H4 (cell line): ENCODE results near the gene CLDN15. TPM values are rescaled to one million over a fixed set of nuclear protein-coding genes. Genes with fewer than 3 reads are reported as not detected.
"Not testable (repeated sequence)": the region's sequence is repeated elsewhere in the genome, so short reads cannot be mapped to it uniquely, and the experiment has no call there.

ENCODE experiments used
- DNase-seq: peaks from one replicate; pipeline ENCODE4 v3.0.0-alpha.2; 2015; ENCODE audit warnings: low spot score
- total RNA-seq: library from RNA; depleted of rRNA; stranded (reverse); fragments of >200 nt; shearing (Covaris generic); gene quantifications from 2 replicates; pipeline ENCODE4 v1.2.3, GENCODE V29; 2014

CLDN15 gene
- total RNA-seq, 1 experiment from 2014 or later: 0.99 TPM

GRCh38 chr7:101222275-101222830 is 15.2 kb downstream of the CLDN15 start:
- DNase-seq: no peak

GRCh38 chr7:101220295-101220694 is 17.3 kb downstream of the CLDN15 start:
- DNase-seq: no peak

- no peak for DNase-seq
Measured at GRCh38 chr7:101218236-101219125, 19.1 kb downstream of the CLDN15 start.

GRCh38 chr7:101217388-101218235 is 20.0 kb downstream of the CLDN15 start, which contains the start of the genes PLOD3 and ZNHIT1:
Gene PLOD3 (minus strand): TSS chr7:101217581. CDS start chr7:101217274, 307 bp downstream.
Gene ZNHIT1 (plus strand): TSS chr7:101218165. CDS start chr7:101218196, 31 bp downstream.
- peak; percentile 99 for DNase-seq

GRCh38 chr7:101216860-101217387 is 20.7 kb downstream of the CLDN15 start:
- DNase-seq: no peak

- no peak for DNase-seq
Measured at GRCh38 chr7:101216001-101216859, 21.4 kb downstream of the CLDN15 start.

GRCh38 chr7:101212014-101212413 is 25.6 kb downstream of the CLDN15 start:
- no peak for DNase-seq

GRCh38 chr7:101211501-101211900 is 26.1 kb downstream of the CLDN15 start:
- no peak for DNase-seq

- DNase-seq: no peak
Measured at GRCh38 chr7:101210143-101210542, 27.5 kb downstream of the CLDN15 start.

GRCh38 chr7:101208794-101209193 is 28.8 kb downstream of the CLDN15 start:
- DNase-seq: no peak

GRCh38 chr7:101207459-101207858 is 30.1 kb downstream of the CLDN15 start:
- DNase-seq: no peak

GRCh38 chr7:101206665-101207042 is 30.9 kb downstream of the CLDN15 start:
- no peak for DNase-seq

GRCh38 chr7:101205901-101206664 is 31.5 kb downstream of the CLDN15 start:
- DNase-seq: no peak

- not testable (repeated sequence) for DNase-seq
Measured at GRCh38 chr7:101203740-101204738, 33.6 kb downstream of the CLDN15 start.

- no peak for DNase-seq
Measured at GRCh38 chr7:101202603-101202918, 35.0 kb downstream of the CLDN15 start.

- no peak for DNase-seq
Measured at GRCh38 chr7:101201695-101202602, 35.7 kb downstream of the CLDN15 start.

- DNase-seq: no peak
Measured at GRCh38 chr7:101200862-101201599, 36.6 kb downstream of the CLDN15 start, which contains the start of gene MOGAT3. Gene MOGAT3 (minus strand): TSS chr7:101201036. CDS start chr7:101200854, 182 bp downstream.
